Fibroblast of lung (primary cell): ENCODE measurements around the gene ZFYVE28. TPM values are rescaled to one million over a fixed set of nuclear protein-coding genes. Genes with fewer than 3 reads are reported as not detected.

Experiments
- DNase-seq, 2 donors: peaks; one replicate each; pipeline versions ENCODE4 v3.0.0 to v3.0.0-alpha.2; 2010; ENCODE audit warnings: low read depth in 2 of 2
- H2AFZ ChIP-seq: 2 replicates; pipeline ENCODE4 v1.5.1; 2012; ENCODE audit warnings: low read length, control low read depth, inconsistent platforms
- H3K27ac ChIP-seq: 2 replicates; pipeline ENCODE4 v1.5.1; 2011; ENCODE audit warnings: low read length, control low read depth; ENCODE audit not compliant: insufficient read depth
- H3K27me3 ChIP-seq: 2 replicates; pipeline ENCODE4 v1.5.1; 2011; ENCODE audit warnings: mild to moderate bottlenecking, low read length; ENCODE audit not compliant: control insufficient read depth, insufficient read depth
- H3K36me3 ChIP-seq: 2 replicates; pipeline ENCODE4 v1.5.1; 2011; ENCODE audit warnings: low read length; ENCODE audit not compliant: control insufficient read depth, insufficient read depth
- H3K4me1 ChIP-seq: 2 replicates; pipeline ENCODE4 v1.5.1; 2011; ENCODE audit warnings: low read length; ENCODE audit not compliant: control insufficient read depth, insufficient read depth; ENCODE audit errors: extremely low read depth
- H3K4me2 ChIP-seq: 2 replicates; pipeline ENCODE4 v1.5.1; 2011; ENCODE audit warnings: low read length, control low read depth; ENCODE audit not compliant: insufficient read depth; ENCODE audit errors: extremely low read depth
- H3K4me3 ChIP-seq, 4 experiments: fragments of 200-600 bp in 1 of 4; sonication (generic) in 1 of 4; replicated peaks in 1 of 4; 2 replicates each; pipeline ENCODE4 v1.5.1; 2011 to 2016; ENCODE audit warnings: low read length in 4 of 4, low read depth in 3 of 4, mild to moderate bottlenecking in 3 of 4, control low read depth in 2 of 4, inconsistent platforms in 1 of 4, mixed read lengths in 1 of 4; ENCODE audit not compliant: insufficient read depth in 1 of 4; ENCODE audit errors: control extremely low read depth in 1 of 4
- H3K79me2 ChIP-seq: 2 replicates; pipeline ENCODE4 v1.5.1; 2012; ENCODE audit warnings: mild to moderate bottlenecking, low read length, inconsistent platforms; ENCODE audit not compliant: control insufficient read depth, insufficient read depth
- H3K9ac ChIP-seq: 2 replicates; pipeline ENCODE4 v1.5.1; 2011; ENCODE audit warnings: mild to moderate bottlenecking, low read length, control low read depth; ENCODE audit not compliant: insufficient read depth
- H3K9me3 ChIP-seq: 2 replicates; pipeline ENCODE4 v1.5.1; 2012; ENCODE audit warnings: low read depth, low read length; ENCODE audit not compliant: control insufficient read depth, insufficient read depth
- H4K20me1 ChIP-seq: 2 replicates; pipeline ENCODE4 v1.5.1; 2011; ENCODE audit warnings: low read length; ENCODE audit not compliant: control insufficient read depth, insufficient read depth; ENCODE audit errors: extremely low read depth
- EZH2 ChIP-seq: IDR thresholded peaks from 2 replicates; pipeline ENCODE4 v1.5.1; 2012; ENCODE audit warnings: low read length, control low read depth, mild to moderate bottlenecking; ENCODE audit errors: missing control alignments
- polyA plus RNA-seq, 2 donors: library from polyadenylated mRNA; depleted of rRNA in 1 of 2; stranded (reverse) in 1 of 2; unstranded in 1 of 2; fragments of >200 nt; gene quantifications; 2 replicates each; pipeline ENCODE4 v1.2.1, GENCODE V29; 2011 to 2012; ENCODE audit warnings: missing spikeins in 1 of 2
- total RNA-seq: library from RNA; depleted of rRNA; stranded (reverse); fragments of >200 nt; gene quantifications from 2 replicates; pipeline ENCODE4 v1.2.1, GENCODE V29; 2014
- TF ChIP-seq, protein P1 (sequence below), 2 donors: IDR thresholded peaks in 1 of 2; conservative IDR thresholded peaks in 1 of 2; 1 replicate in 1 of 2; 2 replicates in 1 of 2; pipeline ENCODE4 v1.5.1; 2011 to 2012; ENCODE audit warnings: low read length in 2 of 2, control low read depth in 1 of 2, inconsistent platforms in 1 of 2, low read depth in 1 of 2, mild to moderate bottlenecking in 1 of 2

ZFYVE28 gene
- total and polyA plus RNA-seq, 2 donors (not counting 1 experiment from before 2014, with no cell fraction given) = 2.4 to 11.6 TPM

GRCh38 chr4:2306773-2307410, 111.6 kb downstream of the ZFYVE28 start:
- no peaks in the 10 kb centered on the region for H3K9me3 ChIP-seq
- TF ChIP-seq EZH2 = no peak
- TF ChIP-seq, protein P1, sequence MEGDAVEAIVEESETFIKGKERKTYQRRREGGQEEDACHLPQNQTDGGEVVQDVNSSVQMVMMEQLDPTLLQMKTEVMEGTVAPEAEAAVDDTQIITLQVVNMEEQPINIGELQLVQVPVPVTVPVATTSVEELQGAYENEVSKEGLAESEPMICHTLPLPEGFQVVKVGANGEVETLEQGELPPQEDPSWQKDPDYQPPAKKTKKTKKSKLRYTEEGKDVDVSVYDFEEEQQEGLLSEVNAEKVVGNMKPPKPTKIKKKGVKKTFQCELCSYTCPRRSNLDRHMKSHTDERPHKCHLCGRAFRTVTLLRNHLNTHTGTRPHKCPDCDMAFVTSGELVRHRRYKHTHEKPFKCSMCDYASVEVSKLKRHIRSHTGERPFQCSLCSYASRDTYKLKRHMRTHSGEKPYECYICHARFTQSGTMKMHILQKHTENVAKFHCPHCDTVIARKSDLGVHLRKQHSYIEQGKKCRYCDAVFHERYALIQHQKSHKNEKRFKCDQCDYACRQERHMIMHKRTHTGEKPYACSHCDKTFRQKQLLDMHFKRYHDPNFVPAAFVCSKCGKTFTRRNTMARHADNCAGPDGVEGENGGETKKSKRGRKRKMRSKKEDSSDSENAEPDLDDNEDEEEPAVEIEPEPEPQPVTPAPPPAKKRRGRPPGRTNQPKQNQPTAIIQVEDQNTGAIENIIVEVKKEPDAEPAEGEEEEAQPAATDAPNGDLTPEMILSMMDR (conservative IDR thresholded peaks at IDR 0.05 in 1 of 2, IDR thresholded peaks at IDR 0.05 in 1 of 2; ENCODE audit: low read depth in 1 of 2, low read length in 2 of 2) = no peak

DNA sequence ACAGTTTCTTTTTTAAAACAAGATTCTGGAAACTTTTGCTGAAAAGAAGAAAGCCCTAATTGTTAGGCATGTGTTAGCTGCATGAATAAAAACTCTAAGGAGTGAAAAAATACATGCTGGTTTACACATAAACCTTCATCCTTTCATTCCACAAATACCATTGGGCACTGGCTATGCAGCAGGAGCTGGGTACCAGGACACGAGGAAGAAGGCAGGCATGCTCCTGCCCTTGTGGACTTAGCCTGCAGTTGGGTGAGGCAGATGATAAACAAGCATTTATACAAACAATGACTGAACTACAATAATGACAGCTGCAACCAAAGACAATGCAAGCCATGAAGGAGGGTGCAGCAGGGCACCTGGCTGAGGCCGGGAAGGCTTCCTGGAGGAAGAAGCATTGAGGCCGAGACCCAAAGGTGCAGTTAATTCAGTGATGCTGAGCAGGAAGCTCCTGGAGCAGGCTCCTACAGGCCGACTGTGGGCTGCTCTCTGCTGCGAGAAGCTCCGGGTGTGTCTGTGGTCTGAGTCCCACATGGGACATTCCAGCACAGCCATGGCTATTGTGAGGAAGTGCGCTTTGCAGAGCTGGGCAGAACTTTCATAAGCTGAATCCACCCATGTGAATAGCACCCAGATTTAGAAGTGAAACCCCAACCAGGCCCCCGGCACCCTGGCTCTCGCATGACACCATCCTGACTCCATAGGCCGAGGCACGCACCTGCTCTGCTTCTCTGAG, 112.5 kb downstream of the ZFYVE28 start:
- no peaks in the 10 kb centered on the region for H4K20me1 ChIP-seq
- H3K9me3 ChIP-seq = no peaks in the 10 kb centered on the region
- H2AFZ ChIP-seq = no peak overlapping the region
- DNase-seq = no peak
- H3K36me3 ChIP-seq = no peaks in the 10 kb centered on the region
- no peak overlapping the region for H3K4me3 ChIP-seq
- no peaks in the 10 kb centered on the region for H3K4me1 ChIP-seq
- no peaks in the 10 kb centered on the region for H3K79me2 ChIP-seq
- H3K9ac ChIP-seq = no peak overlapping the region
- no peak overlapping the region for H3K4me2 ChIP-seq
- no peak overlapping the region for H3K27ac ChIP-seq
- no peaks in the 10 kb centered on the region for H3K27me3 ChIP-seq
- TF ChIP-seq, protein P1 (conservative IDR thresholded peaks at IDR 0.05 in 1 of 2, IDR thresholded peaks at IDR 0.05 in 1 of 2; ENCODE audit: low read depth in 1 of 2, low read length in 2 of 2) = no peak
- TF ChIP-seq EZH2 = no peak

More at GRCh38 chr4:2306773-2307410, 111.6 kb downstream of the ZFYVE28 start:
- Histone ChIP-seq H3K36me3 (no peaks in the 10 kb centered on the region), H2AFZ (no peak overlapping the region), H3K4me2 (no peak overlapping the region), H3K27me3 (no peaks in the 10 kb centered on the region), H4K20me1 (no peaks in the 10 kb centered on the region), H3K4me1 (no peaks in the 10 kb centered on the region), H3K9ac (no peak overlapping the region), H3K79me2 (no peaks in the 10 kb centered on the region), H3K27ac (no peak overlapping the region), H3K4me3 (no peak overlapping the region)
- no peak for DNase-seq

DNA sequence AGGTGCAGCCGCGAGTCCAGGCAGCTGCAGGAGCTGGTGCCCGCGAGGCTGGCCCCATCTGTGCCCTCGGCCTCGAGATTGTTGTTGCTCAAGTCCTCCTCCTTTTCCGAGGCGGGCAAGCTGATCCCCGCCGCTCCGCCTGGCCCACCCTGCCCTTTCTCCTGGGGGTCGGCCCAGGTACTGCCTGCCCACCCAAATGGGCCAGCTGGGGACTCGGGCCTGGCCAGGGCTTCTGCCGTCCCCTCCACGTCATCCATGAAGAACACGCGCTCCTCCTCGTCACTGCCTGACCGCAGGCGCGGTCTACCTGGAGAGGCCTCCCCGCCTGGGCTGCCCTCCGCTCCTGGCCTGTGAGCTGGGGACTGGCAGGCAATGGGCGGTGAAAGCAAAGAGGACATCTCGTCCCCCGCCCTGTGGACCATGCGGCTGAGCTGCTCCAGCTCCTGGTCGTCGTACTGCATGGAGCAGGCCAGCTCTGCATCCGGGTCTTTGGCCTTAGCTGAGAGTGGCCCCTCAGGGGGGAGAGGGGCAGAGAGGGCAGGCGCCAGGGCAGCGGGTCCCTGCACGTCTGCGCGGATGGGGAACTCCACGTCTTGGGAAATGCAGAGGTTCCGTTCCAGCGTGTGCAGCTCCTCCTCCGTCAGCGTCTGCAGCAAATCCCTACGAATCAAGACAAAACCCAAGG, 113.4 kb downstream of the ZFYVE28 start:
- Histone ChIP-seq H3K9ac (no peak overlapping the region), H3K4me2 (no peak overlapping the region), H4K20me1 (no peaks in the 10 kb centered on the region), H3K79me2 (no peaks in the 10 kb centered on the region), H3K27me3 (no peaks in the 10 kb centered on the region), H3K4me1 (no peaks in the 10 kb centered on the region), H3K27ac (no peak overlapping the region), H3K4me3 (no peak overlapping the region), H2AFZ (no peak overlapping the region), H3K36me3 (no peaks in the 10 kb centered on the region), H3K9me3 (no peaks in the 10 kb centered on the region)
- TF ChIP-seq, protein P1 (conservative IDR thresholded peaks at IDR 0.05 in 1 of 2, IDR thresholded peaks at IDR 0.05 in 1 of 2; ENCODE audit: low read depth in 1 of 2, low read length in 2 of 2) = no peak
- no peak for TF ChIP-seq EZH2
- no peak for DNase-seq
